22Rv1 (cell line): Measurements from ENCODE around the gene SLC2A1.
A peak's percentile ranks its signal among the peaks of the same experiment; 100 is the strongest.

Source experiments
- H3K27ac ChIP-seq: fragments of 450-650 bp; 2 replicates; pipeline ENCODE4 v1.5.1; 2017
- CTCF ChIP-seq: fragments of 450-650 bp; IDR thresholded peaks from 2 replicates; pipeline ENCODE4 v1.5.1; 2017; ENCODE audit warnings: mild to moderate bottlenecking
- ZFX ChIP-seq: fragments of 450-650 bp; IDR thresholded peaks from 2 replicates; pipeline ENCODE4 v1.6.1; 2017; ENCODE audit warnings: antibody characterized with exemption, borderline replicate concordance

Gene SLC2A1

GRCh38 chr1:42963378-42964043 is 4.8 kb upstream of the SLC2A1 start:
- H3K27ac ChIP-seq = no peak overlapping the region
- TF ChIP-seq ZFX (no peak), CTCF (no peak)

- 0 out of 2 replicates have a peak overlapping the region, but pooled peaks have one; percentile 7 for H3K27ac ChIP-seq
- TF ChIP-seq ZFX (no peak), CTCF (no peak)
Observed at GRCh38 chr1:42962641-42963377, 4.1 kb upstream of the SLC2A1 start.

- TF ChIP-seq CTCF = no peak
- TF ChIP-seq ZFX = no peak
- 0 out of 2 replicates have a peak overlapping the region, but pooled peaks have one; percentile 23 for H3K27ac ChIP-seq
Observed at GRCh38 chr1:42961312-42962091, 2.8 kb upstream of the SLC2A1 start.

- no peak for TF ChIP-seq CTCF
- no peak for TF ChIP-seq ZFX
- H3K27ac ChIP-seq = no peak overlapping the region
Observed at GRCh38 chr1:42960566-42961311, 2.1 kb upstream of the SLC2A1 start.

- no peak overlapping the region for H3K27ac ChIP-seq
- TF ChIP-seq ZFX = no peak
- no peak for TF ChIP-seq CTCF
Observed at GRCh38 chr1:42960122-42960390, 1.4 kb upstream of the SLC2A1 start.

GRCh38 chr1:42957880-42958487 is 684 bp downstream of the SLC2A1 start:
- H3K27ac ChIP-seq = peak overlapping the region; percentile 75
- no peak for TF ChIP-seq ZFX
- no peak; the same call in 1 of the 2 replicates for TF ChIP-seq CTCF
